Gastrocnemius medialis (tissue), 4 donors: ENCODE data around the gene MYH9. TPM values are rescaled to one million over a fixed set of nuclear protein-coding genes. Genes with fewer than 3 reads are reported as not detected.

Source experiments
- ATAC-seq, 2 donors: fragments of 150-250 bp; one replicate each; pipeline ENCODE4 v1.9.1; 2016
- DNase-seq, 2 donors: peaks; one replicate each; pipeline ENCODE4 v3.0.0-alpha.2; 2019
- H3K27ac ChIP-seq, 4 donors: fragments of 200-600 bp; sonication (generic); 1 replicate in 1 of 4; 2 replicates in 3 of 4; pipeline ENCODE4 v1.5.1; 2016 to 2018; ENCODE audit warnings: mild to moderate bottlenecking in 2 of 4, moderate library complexity in 1 of 4
- H3K27me3 ChIP-seq, 3 donors: fragments of 200-600 bp; sonication (generic) in 2 of 3; 1 replicate in 1 of 3; 2 replicates in 2 of 3; pipeline versions ENCODE4 v1.5.1 to v1.6.0; 2016 to 2019; ENCODE audit warnings: mild to moderate bottlenecking in 1 of 3, moderate library complexity in 1 of 3
- H3K36me3 ChIP-seq, 2 donors: fragments of 200-600 bp; sonication (generic) in 1 of 2; one replicate each; pipeline ENCODE4 v1.5.1; 2017 to 2018
- H3K4me1 ChIP-seq, 2 donors: fragments of 200-600 bp; sonication (generic) in 1 of 2; one replicate each; pipeline ENCODE4 v1.5.1; 2016 to 2017; ENCODE audit warnings: mild to moderate bottlenecking in 2 of 2
- H3K4me3 ChIP-seq, 4 donors: fragments of 200-600 bp; sonication (generic) in 3 of 4; 1 replicate in 1 of 4; 2 replicates in 3 of 4; pipeline ENCODE4 v1.5.1; 2016 to 2019; ENCODE audit warnings: mild to moderate bottlenecking in 2 of 4
- H3K9me3 ChIP-seq, 3 donors: fragments of 200-600 bp; sonication (generic) in 2 of 3; 1 replicate in 1 of 3; 2 replicates in 2 of 3; pipeline ENCODE4 v1.5.1; 2016 to 2019
- CTCF ChIP-seq, 5 experiments: fragments of 450-650 bp in 3 of 5; fragments of 200-600 bp in 2 of 5; sonication (generic) in 2 of 5; IDR thresholded peaks in 4 of 5; conservative IDR thresholded peaks in 1 of 5; 1 replicate in 4 of 5; 2 replicates in 1 of 5; pipeline ENCODE4 v1.5.1; 2016 to 2019; ENCODE audit warnings: antibody characterized with exemption in 5 of 5, mild to moderate bottlenecking in 3 of 5, moderate library complexity in 3 of 5
- POLR2A ChIP-seq, 2 donors: fragments of 450-650 bp; IDR thresholded peaks; one replicate each; pipeline ENCODE4 v1.6.1; 2017; ENCODE audit warnings: antibody characterized with exemption in 2 of 2, mild to moderate bottlenecking in 2 of 2, moderate library complexity in 2 of 2
- in situ Hi-C, 4 donors: fragments of 200-750 bp; cut with MboI; loops; one replicate each; pipeline versions ENCODE4 v1.15.0 to v1.8.0; 2017; ENCODE audit warnings: low sequenced_read_pairs in 4 of 4
- intact Hi-C: fragments of 100-400 bp; cut with DNase I; formaldehyde crosslinking; loops from one replicate; pipeline ENCODE4 v1.15.1; 2023; ENCODE audit warnings: low total_unique reads
- total RNA-seq, 4 donors: library from RNA; depleted of rRNA; stranded (reverse); fragments of >200 nt; gene quantifications; one replicate each; pipeline versions ENCODE4 v1.1.0 to v1.2.3, GENCODE V29; 2016

The MYH9 gene
- total RNA-seq, 4 donors from 2014 or later, result 38.9 to 115 (median 104) TPM

- TF ChIP-seq POLR2A (IDR thresholded peaks at IDR 0.05), result no peak
- TF ChIP-seq CTCF (IDR thresholded peaks at IDR 0.05 in 4 of 5, conservative IDR thresholded peaks at IDR 0.05 in 1 of 5), result no peak
Observed at GRCh38 chr22:36362932-36363331, 24.8 kb downstream of the MYH9 start.

DNA sequence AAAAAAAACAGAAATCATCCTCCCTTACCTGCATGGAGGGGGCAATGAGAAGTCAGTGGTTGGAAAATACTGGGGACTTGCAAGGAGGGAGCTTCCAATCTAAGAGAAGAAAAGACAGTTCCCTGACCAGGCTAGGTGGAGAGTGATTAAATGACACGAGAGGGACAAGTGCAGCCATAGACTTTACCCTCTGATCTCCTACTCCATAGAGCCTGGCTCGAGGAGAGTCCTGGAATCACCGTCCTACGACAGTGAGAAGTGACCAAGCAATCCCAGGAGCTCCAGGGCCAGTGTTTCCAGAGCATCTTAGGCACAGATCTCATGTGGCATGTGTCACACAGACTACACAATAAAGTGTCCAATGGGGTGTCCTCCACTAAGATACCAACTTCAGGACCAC is 25.7 kb downstream of the MYH9 start:
- in situ Hi-C loops (no loop called here), intact Hi-C loops (no loop called here)
- Histone ChIP-seq H3K36me3 (no peaks in the 10 kb centered on the region), H3K27ac (peak overlapping the region; percentile 82 to 84 (median 83)), H3K4me3 (no peak overlapping the region), H3K4me1 (peaks cover 55 to 80% of the 10 kb centered on the region in 2 donors), H3K9me3 (no peaks in the 10 kb centered on the region), H3K27me3 (no peaks in the 10 kb centered on the region)
- no peak for DNase-seq
- TF ChIP-seq CTCF (IDR thresholded peaks at IDR 0.05 in 4 of 5, conservative IDR thresholded peaks at IDR 0.05 in 1 of 5) (no peak), POLR2A (IDR thresholded peaks at IDR 0.05) (no peak)
- no peak for ATAC-seq

More at GRCh38 chr22:36362932-36363331, 24.8 kb downstream of the MYH9 start:
- no peak overlapping the region for H3K4me3 ChIP-seq
- no peaks in the 10 kb centered on the region for H3K9me3 ChIP-seq
- H3K36me3 ChIP-seq, result no peaks in the 10 kb centered on the region
- DNase-seq (no peak), ATAC-seq (no peak)
- intact Hi-C loops (no loop called here), in situ Hi-C loops (no loop called here)
- peak overlapping the region; percentile 82 to 84 (median 83) for H3K27ac ChIP-seq
- H3K27me3 ChIP-seq, result no peaks in the 10 kb centered on the region
- peaks cover 64 to 82% of the 10 kb centered on the region in 2 donors for H3K4me1 ChIP-seq

DNA sequence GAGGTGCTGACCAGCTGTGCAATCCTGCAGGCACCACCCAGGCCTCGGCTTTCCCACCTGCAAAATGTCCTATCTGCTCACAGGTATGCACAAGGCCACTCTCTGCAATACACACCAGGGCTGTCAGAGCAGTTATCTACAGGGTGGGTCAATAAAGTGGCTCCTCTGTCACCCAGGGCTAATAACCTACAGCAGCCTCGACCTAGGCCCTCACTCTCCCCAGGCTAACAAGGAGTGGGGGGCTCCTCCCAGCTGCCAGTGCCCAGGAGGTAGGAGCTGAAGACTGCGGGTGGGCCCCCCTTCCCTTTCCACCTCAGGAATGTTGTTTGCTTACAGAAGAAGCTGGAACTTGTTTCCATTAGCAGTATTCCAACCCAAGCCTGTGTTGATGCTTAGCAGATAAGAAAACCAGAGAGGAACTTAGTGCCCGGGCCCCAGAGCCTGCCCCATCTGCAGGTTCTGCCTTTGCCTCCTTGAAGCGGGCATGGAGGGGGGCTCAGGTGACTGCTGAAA is 26.8 kb downstream of the MYH9 start:
- Histone ChIP-seq H3K9me3 (no peaks in the 10 kb centered on the region), H3K4me1 (peaks cover 54 to 72% of the 10 kb centered on the region in 2 donors), H3K27ac (peak overlapping the region; percentile 82 to 84 (median 83)), H3K4me3 (peak overlapping the region in 1 of 4 donors; percentile 5), H3K27me3 (no peaks in the 10 kb centered on the region), H3K36me3 (no peaks in the 10 kb centered on the region)
- DNase-seq (no peak), ATAC-seq (no peak)
- intact Hi-C loops (no loop called here), in situ Hi-C loops (no loop called here)
- no peak for TF ChIP-seq POLR2A (IDR thresholded peaks at IDR 0.05)
- TF ChIP-seq CTCF (IDR thresholded peaks at IDR 0.05 in 4 of 5, conservative IDR thresholded peaks at IDR 0.05 in 1 of 5), result no peak

- no peaks in the 10 kb centered on the region for H3K27me3 ChIP-seq
- DNase-seq (no peak), ATAC-seq (no peak)
- no peaks in the 10 kb centered on the region for H3K36me3 ChIP-seq
- peaks cover 55 to 72% of the 10 kb centered on the region in 2 donors for H3K4me1 ChIP-seq
- in situ Hi-C loops (no loop called here), intact Hi-C loops (no loop called here)
- H3K27ac ChIP-seq, result peak overlapping the region; percentile 60 to 84 (median 78)
- TF ChIP-seq CTCF (IDR thresholded peaks at IDR 0.05 in 4 of 5, conservative IDR thresholded peaks at IDR 0.05 in 1 of 5) (no peak), POLR2A (IDR thresholded peaks at IDR 0.05) (no peak)
- no peak overlapping the region for H3K4me3 ChIP-seq
- no peaks in the 10 kb centered on the region for H3K9me3 ChIP-seq
Observed at GRCh38 chr22:36360011-36360410, 27.8 kb downstream of the MYH9 start.
